HFF-Myc (cell line): ENCODE results near the gene SLC17A9.
A peak's percentile ranks its signal among the peaks of the same experiment; 100 is the strongest.

Experiments used
- DNase-seq: peaks from one replicate; pipeline ENCODE4 v3.0.0-alpha.2; 2011; ENCODE audit warnings: low read depth; ENCODE audit errors: extremely low read depth
- H3K4me3 ChIP-seq: replicated peaks from 2 replicates; pipeline ENCODE4 v1.5.1; 2011; ENCODE audit warnings: low read depth, mild to moderate bottlenecking, control low read depth, low read length
- CTCF ChIP-seq: IDR thresholded peaks from 2 replicates; pipeline ENCODE4 v1.5.1; 2012; ENCODE audit warnings: mild to moderate bottlenecking, low read depth, low read length, control low read depth; ENCODE audit errors: missing control alignments

Gene SLC17A9

GRCh38 chr20:62952968-62953838 is 694 bp downstream of the SLC17A9 start:
- DNase-seq = no peak
- H3K4me3 ChIP-seq = peak overlapping the region; percentile 73
- no peak for TF ChIP-seq CTCF

GRCh38 chr20:62953839-62954703 is 1.6 kb downstream of the SLC17A9 start:
- H3K4me3 ChIP-seq = peak overlapping the region; percentile 73
- DNase-seq = peak; percentile 19
- TF ChIP-seq CTCF = no peak

- no peak overlapping the region for H3K4me3 ChIP-seq
- no peak for TF ChIP-seq CTCF
- DNase-seq = no peak
Measured at GRCh38 chr20:62955519-62956386, 3.2 kb downstream of the SLC17A9 start.

- no peak for DNase-seq
- no peak overlapping the region for H3K4me3 ChIP-seq
- no peak for TF ChIP-seq CTCF
Measured at GRCh38 chr20:62956387-62957135, 4.1 kb downstream of the SLC17A9 start.

DNA sequence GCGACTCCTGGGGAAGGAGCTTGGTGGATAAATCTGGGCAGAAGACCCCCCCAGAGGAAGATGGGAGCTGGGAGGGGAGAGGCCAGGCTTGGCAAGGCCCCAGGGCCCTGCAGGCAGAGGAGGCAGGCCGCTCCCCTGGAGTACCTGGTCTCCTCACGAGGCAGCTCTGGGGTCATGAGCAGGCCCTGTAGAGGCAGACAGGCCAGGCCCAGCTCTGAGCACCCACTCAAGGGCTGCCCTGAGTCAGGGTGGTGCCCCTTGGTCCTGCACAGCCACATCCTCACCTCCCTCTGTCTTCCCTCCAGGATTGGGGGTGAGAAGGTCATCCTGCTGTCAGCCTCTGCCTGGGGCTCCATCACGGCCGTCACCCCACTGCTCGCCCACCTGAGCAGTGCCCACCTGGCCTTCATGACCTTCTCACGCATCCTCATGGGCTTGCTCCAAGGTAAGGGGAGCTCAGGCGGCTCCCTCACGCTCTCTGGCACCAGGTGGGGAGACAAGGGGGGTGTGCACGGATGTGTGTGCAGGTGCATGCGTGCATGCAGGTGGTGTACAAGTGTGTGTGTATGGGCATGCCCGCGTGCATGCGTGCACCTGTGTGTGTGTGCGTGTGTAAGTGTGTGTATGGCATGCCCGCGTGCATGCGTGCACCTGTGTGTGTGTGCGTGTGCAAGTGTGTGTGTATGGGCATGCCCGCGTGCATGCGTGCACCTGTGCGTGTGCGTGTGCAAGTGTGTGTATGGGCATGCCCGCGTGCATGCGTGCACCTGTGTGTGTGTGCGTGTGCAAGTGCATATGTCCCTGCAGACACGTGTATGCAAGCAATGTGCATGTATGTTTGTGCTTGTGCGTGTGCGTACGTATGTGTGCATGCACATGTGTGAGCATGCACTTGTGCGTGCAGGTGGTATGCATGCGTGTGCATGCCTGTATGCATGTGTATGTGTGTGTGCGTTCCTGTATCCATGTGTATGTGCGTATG is 4.9 kb downstream of the SLC17A9 start:
- no peak for DNase-seq
- no peak for TF ChIP-seq CTCF
- H3K4me3 ChIP-seq = no peak overlapping the region
